Loucy (cell line): ENCODE data around the gene MCCC2.

Experiments used
- EZH2phosphoT487 ChIP-seq: fragments of 200-600 bp; IDR thresholded peaks from 2 replicates; pipeline ENCODE4 v1.6.1; 2018; ENCODE audit warnings: antibody characterized with exemption, mild to moderate bottlenecking, moderate library complexity, borderline replicate concordance
- TF ChIP-seq, protein P1 (sequence below): fragments of 200-600 bp; sonication (generic); conservative IDR thresholded peaks from 2 replicates; pipeline ENCODE4 v1.5.1; 2014; ENCODE audit warnings: mild to moderate bottlenecking, antibody characterized with exemption, low read length

- TF ChIP-seq, protein P1, sequence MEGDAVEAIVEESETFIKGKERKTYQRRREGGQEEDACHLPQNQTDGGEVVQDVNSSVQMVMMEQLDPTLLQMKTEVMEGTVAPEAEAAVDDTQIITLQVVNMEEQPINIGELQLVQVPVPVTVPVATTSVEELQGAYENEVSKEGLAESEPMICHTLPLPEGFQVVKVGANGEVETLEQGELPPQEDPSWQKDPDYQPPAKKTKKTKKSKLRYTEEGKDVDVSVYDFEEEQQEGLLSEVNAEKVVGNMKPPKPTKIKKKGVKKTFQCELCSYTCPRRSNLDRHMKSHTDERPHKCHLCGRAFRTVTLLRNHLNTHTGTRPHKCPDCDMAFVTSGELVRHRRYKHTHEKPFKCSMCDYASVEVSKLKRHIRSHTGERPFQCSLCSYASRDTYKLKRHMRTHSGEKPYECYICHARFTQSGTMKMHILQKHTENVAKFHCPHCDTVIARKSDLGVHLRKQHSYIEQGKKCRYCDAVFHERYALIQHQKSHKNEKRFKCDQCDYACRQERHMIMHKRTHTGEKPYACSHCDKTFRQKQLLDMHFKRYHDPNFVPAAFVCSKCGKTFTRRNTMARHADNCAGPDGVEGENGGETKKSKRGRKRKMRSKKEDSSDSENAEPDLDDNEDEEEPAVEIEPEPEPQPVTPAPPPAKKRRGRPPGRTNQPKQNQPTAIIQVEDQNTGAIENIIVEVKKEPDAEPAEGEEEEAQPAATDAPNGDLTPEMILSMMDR, result no peak
- TF ChIP-seq EZH2phosphoT487, result no peak
Observed at GRCh38 chr5:71705421-71705820, 118.3 kb downstream of the MCCC2 start.
